Keratinocyte (primary cell): ENCODE results near the gene OLIG2. TPM values are rescaled to one million over a fixed set of nuclear protein-coding genes. Genes with fewer than 3 reads are reported as not detected.

Experiments used
- DNase-seq: peaks from one replicate; pipeline ENCODE4 v3.0.0-alpha.2; 2011; ENCODE audit warnings: low read depth, missing footprints, low spot score
- FAIRE-seq: peaks from 2 replicates; lab custom pipeline; 2011; peaks lifted over from hg19 to GRCh38; lab: Jason Lieb, UNC
- H2AFZ ChIP-seq: 2 replicates; pipeline ENCODE4 v1.6.0; 2012; ENCODE audit warnings: low read length, control low read depth, inconsistent platforms; ENCODE audit not compliant: control insufficient read depth
- H3K27ac ChIP-seq: 2 replicates; pipeline ENCODE4 v1.5.1; 2011; ENCODE audit warnings: low read length; ENCODE audit not compliant: control insufficient read depth, insufficient read depth
- H3K27me3 ChIP-seq: 3 replicates; pipeline ENCODE4 v1.6.0; 2011; ENCODE audit warnings: low read length; ENCODE audit not compliant: control insufficient read depth, insufficient read depth; ENCODE audit errors: extremely low read depth
- H3K36me3 ChIP-seq, 2 experiments: 2 replicates in 1 of 2; 3 replicates in 1 of 2; pipeline ENCODE4 v1.5.1; 2011; ENCODE audit warnings: low read length in 2 of 2, mild to moderate bottlenecking in 1 of 2; ENCODE audit not compliant: control insufficient read depth in 2 of 2, insufficient read depth in 2 of 2; ENCODE audit errors: extremely low read depth in 1 of 2
- H3K4me1 ChIP-seq: 3 replicates; pipeline ENCODE4 v1.5.1; 2011; ENCODE audit warnings: low read length; ENCODE audit not compliant: control insufficient read depth, insufficient read depth; ENCODE audit errors: extremely low read depth
- H3K4me2 ChIP-seq: 3 replicates; pipeline ENCODE4 v1.6.0; 2011; ENCODE audit warnings: low read depth, low read length; ENCODE audit not compliant: control insufficient read depth, insufficient read depth; ENCODE audit errors: extremely low read depth
- H3K4me3 ChIP-seq, 3 experiments: fragments of 200-600 bp in 1 of 3; sonication (generic) in 1 of 3; 2 replicates in 2 of 3; 3 replicates in 1 of 3; pipeline ENCODE4 v1.5.1; 2011 to 2016; ENCODE audit warnings: low read length in 3 of 3, mild to moderate bottlenecking in 3 of 3, control low read depth in 2 of 3, inconsistent platforms in 1 of 3, low read depth in 1 of 3, mixed read lengths in 1 of 3, mixed run types in 1 of 3, moderate library complexity in 1 of 3; ENCODE audit not compliant: control insufficient read depth in 2 of 3, insufficient read depth in 2 of 3; ENCODE audit errors: extremely low read depth in 1 of 3
- H3K79me2 ChIP-seq: 2 replicates; pipeline ENCODE4 v1.6.0; 2012; ENCODE audit warnings: low read length; ENCODE audit not compliant: control insufficient read depth, insufficient read depth
- H3K9ac ChIP-seq: 3 replicates; pipeline ENCODE4 v1.6.0; 2011; ENCODE audit warnings: low read length; ENCODE audit not compliant: control insufficient read depth, insufficient read depth; ENCODE audit errors: extremely low read depth
- H3K9me1 ChIP-seq: 3 replicates; pipeline ENCODE4 v1.6.0; 2011; ENCODE audit warnings: low read length; ENCODE audit not compliant: control insufficient read depth, insufficient read depth; ENCODE audit errors: extremely low read depth
- H3K9me3 ChIP-seq: 2 replicates; pipeline ENCODE4 v1.5.1; 2012; ENCODE audit warnings: low read depth, low read length; ENCODE audit not compliant: control insufficient read depth
- H4K20me1 ChIP-seq: 3 replicates; pipeline ENCODE4 v1.6.0; 2011; ENCODE audit warnings: low read length; ENCODE audit not compliant: control insufficient read depth, insufficient read depth; ENCODE audit errors: extremely low read depth
- EZH2 ChIP-seq: IDR thresholded peaks from one replicate; pipeline ENCODE4 v1.6.1; 2012; ENCODE audit warnings: inconsistent platforms, mild to moderate bottlenecking, low read length, moderate library complexity
- dilution Hi-C: fragments of 300-500 bp; cut with MboI; formaldehyde crosslinking; loops from one replicate; pipeline ENCODE4 v1.7.0; 2020; ENCODE audit warnings: low sequenced_read_pairs; ENCODE audit not compliant: extremely low pct_ligation_motif_present
- polyA plus RNA-seq, 5 experiments: library from polyadenylated mRNA; depleted of rRNA in 3 of 5; stranded (reverse) in 3 of 5; stranded (forward) in 1 of 5; unstranded in 1 of 5; fragments of >200 nt; gene quantifications; 1 replicate in 1 of 5; 2 replicates in 3 of 5; 3 replicates in 1 of 5; pipeline versions ENCODE4 v1.2.1 to v1.2.3, GENCODE V29; 2011 to 2012; ENCODE audit warnings: missing spikeins in 2 of 5, low read depth in 1 of 5, low replicate concordance in 1 of 5
- TF ChIP-seq, protein P1 (sequence below), 3 experiments: IDR thresholded peaks in 1 of 3; conservative IDR thresholded peaks in 1 of 3; optimal IDR thresholded peaks in 1 of 3; 2 replicates in 2 of 3; 3 replicates in 1 of 3; pipeline versions ENCODE3 to v1.5.1; 2011; ENCODE audit warnings: low read length in 3 of 3, mild to moderate bottlenecking in 3 of 3, moderate library complexity in 2 of 3, control low read depth in 1 of 3, inconsistent platforms in 1 of 3; ENCODE audit not compliant: insufficient read depth in 2 of 3; ENCODE audit errors: extremely low read depth in 1 of 3

OLIG2 gene
- polyA plus RNA-seq, 1 donor (not counting 4 experiments of a cell fraction or from before 2014, with no cell fraction given): not detected

DNA sequence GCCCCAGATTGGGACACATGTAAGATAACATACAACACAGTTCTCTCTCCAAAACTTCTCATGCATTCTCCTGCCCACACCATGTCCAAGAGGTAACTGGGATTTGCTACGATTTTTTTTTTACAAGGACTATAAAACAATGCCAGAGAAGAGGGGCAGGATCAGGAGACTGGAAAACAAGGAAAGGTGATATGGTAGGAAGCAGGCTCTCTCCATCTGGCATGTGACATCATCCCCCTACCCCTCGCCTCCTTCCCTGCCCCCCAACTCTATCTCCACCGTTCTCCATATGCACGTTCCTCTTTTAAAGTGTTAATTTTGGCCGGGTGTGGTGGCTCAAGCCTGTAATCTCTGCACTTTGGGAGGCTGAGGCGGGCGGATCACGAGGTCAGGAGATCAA is 20.7 kb downstream of the OLIG2 start:
- Histone ChIP-seq H3K27ac (no peak overlapping the region), H3K79me2 (no peaks in the 10 kb centered on the region), H3K9me1 (no peaks in the 10 kb centered on the region), H3K4me1 (peaks cover 8% of the 10 kb centered on the region), H3K27me3 (peaks cover 16% of the 10 kb centered on the region), H2AFZ (no peak overlapping the region), H4K20me1 (no peaks in the 10 kb centered on the region), H3K9ac (no peak overlapping the region), H3K9me3 (no peaks in the 10 kb centered on the region), H3K4me3 (no peak overlapping the region), H3K36me3 (no peaks in the 10 kb centered on the region), H3K4me2 (no peak overlapping the region)
- TF ChIP-seq, protein P1, sequence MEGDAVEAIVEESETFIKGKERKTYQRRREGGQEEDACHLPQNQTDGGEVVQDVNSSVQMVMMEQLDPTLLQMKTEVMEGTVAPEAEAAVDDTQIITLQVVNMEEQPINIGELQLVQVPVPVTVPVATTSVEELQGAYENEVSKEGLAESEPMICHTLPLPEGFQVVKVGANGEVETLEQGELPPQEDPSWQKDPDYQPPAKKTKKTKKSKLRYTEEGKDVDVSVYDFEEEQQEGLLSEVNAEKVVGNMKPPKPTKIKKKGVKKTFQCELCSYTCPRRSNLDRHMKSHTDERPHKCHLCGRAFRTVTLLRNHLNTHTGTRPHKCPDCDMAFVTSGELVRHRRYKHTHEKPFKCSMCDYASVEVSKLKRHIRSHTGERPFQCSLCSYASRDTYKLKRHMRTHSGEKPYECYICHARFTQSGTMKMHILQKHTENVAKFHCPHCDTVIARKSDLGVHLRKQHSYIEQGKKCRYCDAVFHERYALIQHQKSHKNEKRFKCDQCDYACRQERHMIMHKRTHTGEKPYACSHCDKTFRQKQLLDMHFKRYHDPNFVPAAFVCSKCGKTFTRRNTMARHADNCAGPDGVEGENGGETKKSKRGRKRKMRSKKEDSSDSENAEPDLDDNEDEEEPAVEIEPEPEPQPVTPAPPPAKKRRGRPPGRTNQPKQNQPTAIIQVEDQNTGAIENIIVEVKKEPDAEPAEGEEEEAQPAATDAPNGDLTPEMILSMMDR (optimal IDR thresholded peaks at IDR 0.05 in 1 of 3, IDR thresholded peaks at IDR 0.05 in 1 of 3, conservative IDR thresholded peaks at IDR 0.05 in 1 of 3; ENCODE audit: extremely low read depth in 1 of 3, insufficient read depth in 2 of 3, low read length in 3 of 3): no peak
- TF ChIP-seq EZH2: no peak
- FAIRE-seq (no peak), DNase-seq (no peak)
- dilution Hi-C loops: no loop called here

DNA sequence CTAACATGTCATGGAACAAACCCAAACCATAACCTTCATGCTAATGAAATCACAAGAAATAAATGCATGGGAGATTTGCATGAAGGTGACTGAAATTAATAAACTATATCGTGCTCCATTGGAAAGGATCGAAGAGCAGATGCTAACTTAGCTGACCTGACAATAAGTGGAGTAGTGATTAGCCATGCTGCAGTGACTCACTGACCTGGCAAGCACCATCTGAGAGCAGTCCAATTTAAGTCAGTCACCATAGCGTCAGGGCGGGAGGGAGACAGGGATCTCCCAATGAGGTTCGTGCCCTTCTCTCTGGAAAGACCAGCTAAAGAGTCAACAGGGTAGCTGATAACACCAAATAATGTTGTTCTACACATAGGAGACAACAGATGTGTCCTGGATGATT is 21.5 kb downstream of the OLIG2 start:
- Histone ChIP-seq H3K4me1 (peaks cover 8% of the 10 kb centered on the region), H3K79me2 (no peaks in the 10 kb centered on the region), H4K20me1 (no peaks in the 10 kb centered on the region), H3K27ac (no peak overlapping the region), H3K9me3 (no peaks in the 10 kb centered on the region), H3K27me3 (peaks cover 16% of the 10 kb centered on the region), H3K9ac (no peak overlapping the region), H3K4me2 (no peak overlapping the region), H3K9me1 (no peaks in the 10 kb centered on the region), H3K4me3 (no peak overlapping the region), H2AFZ (no peak overlapping the region), H3K36me3 (no peaks in the 10 kb centered on the region)
- FAIRE-seq (no peak), DNase-seq (no peak)
- dilution Hi-C loops: no loop called here
- TF ChIP-seq EZH2: no peak
- TF ChIP-seq, protein P1 (optimal IDR thresholded peaks at IDR 0.05 in 1 of 3, IDR thresholded peaks at IDR 0.05 in 1 of 3, conservative IDR thresholded peaks at IDR 0.05 in 1 of 3; ENCODE audit: extremely low read depth in 1 of 3, insufficient read depth in 2 of 3, low read length in 3 of 3): no peak
